Naive thymus-derived CD4-positive, alpha-beta T cell (primary cell): ENCODE results near the gene LRRC45. TPM values are rescaled to one million over a fixed set of nuclear protein-coding genes. Genes with fewer than 3 reads are reported as not detected.

Experiments
- ATAC-seq: fragments of 150-1000 bp; cut with Tn5 transposase; 2 replicates; pipeline ENCODE4 v1.10.0; 2021; ENCODE audit warnings: mild to moderate bottlenecking, moderate library complexity
- CTCF ChIA-PET: fragments of 350-600 bp; sonication (Branson Sonifier 250); formaldehyde crosslinking; loops from one replicate; lab custom pipeline; 2021; ENCODE audit warnings: antibody characterized with exemption; lab: Charles Lee
- POLR2A ChIA-PET: fragments of 350-600 bp; sonication (Branson Sonifier 250); formaldehyde crosslinking; loops from one replicate; lab custom pipeline; 2021; ENCODE audit warnings: antibody characterized with exemption, inconsistent platforms; lab: Charles Lee
- DNase-seq, 9 donors: peaks; one replicate each; pipeline versions ENCODE4 v3.0.0 to v3.0.0-alpha.2; 2020 to 2022; ENCODE audit warnings: mixed read lengths in 1 of 9
- H3K27ac ChIP-seq: one replicate; pipeline ENCODE4 v1.7.0; 2013; ENCODE audit warnings: mild to moderate bottlenecking, low read depth, low read length, moderate library complexity
- H3K27me3 ChIP-seq, 2 donors: one replicate each; pipeline ENCODE4 v1.7.0; 2013; ENCODE audit warnings: low read length in 2 of 2, mild to moderate bottlenecking in 2 of 2, moderate library complexity in 2 of 2; ENCODE audit not compliant: control insufficient read depth in 2 of 2, insufficient read depth in 2 of 2
- H3K36me3 ChIP-seq, 3 experiments: 1 replicate in 2 of 3; 2 replicates in 1 of 3; pipeline ENCODE4 v1.7.0; 2013; ENCODE audit warnings: low read length in 3 of 3, mild to moderate bottlenecking in 3 of 3, moderate library complexity in 1 of 3; ENCODE audit not compliant: insufficient read depth in 3 of 3, control insufficient read depth in 2 of 3
- H3K4me1 ChIP-seq, 2 donors: one replicate each; pipeline ENCODE4 v1.7.0; 2013; ENCODE audit warnings: low read length in 2 of 2, mild to moderate bottlenecking in 2 of 2, moderate library complexity in 1 of 2; ENCODE audit not compliant: control insufficient read depth in 2 of 2, insufficient read depth in 2 of 2
- H3K4me3 ChIP-seq: 2 replicates; pipeline ENCODE4 v1.7.0; 2013; ENCODE audit warnings: mild to moderate bottlenecking, low read length
- H3K9me3 ChIP-seq, 3 experiments: 1 replicate in 2 of 3; 2 replicates in 1 of 3; pipeline ENCODE4 v1.7.0; 2013; ENCODE audit warnings: low read length in 3 of 3; ENCODE audit not compliant: control insufficient read depth in 2 of 3
- H3K27ac Mint-ChIP-seq, 9 donors: one replicate each; pipeline ENCODE4 v1.8.0; 2020 to 2022; ENCODE audit warnings: mixed read lengths in 9 of 9, mild to moderate bottlenecking in 8 of 9, moderate library complexity in 5 of 9, inconsistent platforms in 2 of 9
- H3K27me3 Mint-ChIP-seq, 5 donors: one replicate each; pipeline ENCODE4 v1.8.0; 2021 to 2022; ENCODE audit warnings: mixed read lengths in 5 of 5, mild to moderate bottlenecking in 1 of 5
- H3K36me3 Mint-ChIP-seq, 5 donors: one replicate each; pipeline ENCODE4 v1.8.0; 2020 to 2022; ENCODE audit warnings: mixed read lengths in 5 of 5, mild to moderate bottlenecking in 3 of 5, inconsistent platforms in 1 of 5
- H3K4me1 Mint-ChIP-seq, 7 donors: one replicate each; pipeline ENCODE4 v1.8.0; 2020 to 2022; ENCODE audit warnings: mixed read lengths in 7 of 7, mild to moderate bottlenecking in 3 of 7, inconsistent platforms in 1 of 7
- H3K4me3 Mint-ChIP-seq, 10 donors: one replicate each; pipeline ENCODE4 v1.8.0; 2020 to 2022; ENCODE audit warnings: mild to moderate bottlenecking in 10 of 10, mixed read lengths in 10 of 10, moderate library complexity in 6 of 10, inconsistent platforms in 2 of 10
- H3K9me3 Mint-ChIP-seq, 11 donors: one replicate each; pipeline ENCODE4 v1.8.0; 2020 to 2022; ENCODE audit warnings: mixed read lengths in 11 of 11, mild to moderate bottlenecking in 4 of 11, inconsistent platforms in 1 of 11, moderate library complexity in 1 of 11
- intact Hi-C, 2 donors: fragments of 100-400 bp; cut with micrococcal nuclease; formaldehyde crosslinking; loops; one replicate each; pipeline ENCODE4 v1.15.1; 2023
- polyA plus RNA-seq, 2 donors: library from polyadenylated mRNA; unstranded; fragments of 300-500 nt; fragmentation: Illumina TruSeq; gene quantifications; one replicate each; pipeline ENCODE4 v1.2.3, GENCODE V29; 2021
- total RNA-seq, 6 experiments: library from RNA in 5 of 6; stranded (reverse) in 5 of 6; gene quantifications; 1 replicate in 5 of 6; 2 replicates in 1 of 6; pipeline ENCODE4 v1.2.3 and lab custom pipeline; 2021 to 2026

The LRRC45 gene
- total and polyA plus RNA-seq, 7 experiments from 2014 or later = 4.1 to 39.1 (median 12.0) TPM

- no peaks in the 10 kb centered on the region for H3K9me3 Mint-ChIP-seq
- Histone ChIP-seq H3K27me3 (no peaks in the 10 kb centered on the region), H3K27ac (no peak overlapping the region), H3K4me1 (peaks cover 18 to 31% of the 10 kb centered on the region in 2 donors), H3K4me3 (no peak overlapping the region), H3K9me3 (no peaks in the 10 kb centered on the region), H3K36me3 (peaks cover 0 to 67% (median 14%) of the 10 kb centered on the region in 3 experiments)
- peak overlapping the region in 5 of 10 donors; percentile 9 to 79 (median 51) for H3K4me3 Mint-ChIP-seq
- peaks cover 0 to 5% (median 0%) of the 10 kb centered on the region in 5 donors for H3K36me3 Mint-ChIP-seq
- H3K27ac Mint-ChIP-seq = peak overlapping the region in 2 of 9 donors; percentile 9 to 21
- ChIA-PET POLR2A (interaction anchor here (1.9 to 7.7 kb wide), 2 partner anchors 11 to 44 kb away, joined by 5 to 54 read pairs; partner anchors contain the start of gene DUS1L), CTCF (no interaction called here)
- ATAC-seq (no peak), DNase-seq (peak in 1 of 9 donors; percentile 9)
- peaks cover 0 to 28% (median 12%) of the 10 kb centered on the region in 7 donors for H3K4me1 Mint-ChIP-seq
- intact Hi-C loops = no loop called here
- H3K27me3 Mint-ChIP-seq = no peaks in the 10 kb centered on the region
Measured at GRCh38 chr17:82054351-82055022, 31.4 kb downstream of the LRRC45 start.

- H3K36me3 ChIP-seq = peaks cover 0 to 68% (median 16%) of the 10 kb centered on the region in 3 experiments
- H3K9me3 ChIP-seq = no peaks in the 10 kb centered on the region
- H3K4me3 ChIP-seq = no peak overlapping the region
- CTCF ChIA-PET = no interaction called here
- Mint-ChIP-seq H3K4me1 (peaks cover 0 to 21% (median 10%) of the 10 kb centered on the region in 7 donors), H3K27me3 (no peaks in the 10 kb centered on the region), H3K36me3 (peaks cover 0 to 9% (median 0%) of the 10 kb centered on the region in 5 donors), H3K27ac (peak overlapping the region in 1 of 9 donors; percentile 33), H3K9me3 (no peaks in the 10 kb centered on the region), H3K4me3 (peak overlapping the region in 4 of 10 donors; percentile 9 to 66 (median 32))
- no peaks in the 10 kb centered on the region for H3K27me3 ChIP-seq
- intact Hi-C loops = no loop called here
- peaks cover 18 to 29% of the 10 kb centered on the region in 2 donors for H3K4me1 ChIP-seq
- H3K27ac ChIP-seq = no peak overlapping the region
- ATAC-seq (no peak), DNase-seq (peak in 1 of 9 donors; percentile 8)
- POLR2A ChIA-PET = interaction anchor here (1.9 to 7.7 kb wide), 2 partner anchors 10 to 43 kb away, joined by 5 to 54 read pairs; partner anchors contain the start of gene DUS1L
Measured at GRCh38 chr17:82055023-82055964, 32.2 kb downstream of the LRRC45 start.

- Histone ChIP-seq H3K27ac (no peak overlapping the region), H3K4me1 (peaks cover 13 to 21% of the 10 kb centered on the region in 2 donors), H3K36me3 (peaks cover 0 to 75% (median 16%) of the 10 kb centered on the region in 3 experiments), H3K27me3 (no peaks in the 10 kb centered on the region), H3K9me3 (no peaks in the 10 kb centered on the region), H3K4me3 (no peak overlapping the region)
- no peaks in the 10 kb centered on the region for H3K9me3 Mint-ChIP-seq
- CTCF ChIA-PET = no interaction called here
- intact Hi-C loops = no loop called here
- H3K27me3 Mint-ChIP-seq = no peaks in the 10 kb centered on the region
- H3K4me3 Mint-ChIP-seq = no peak overlapping the region
- peaks cover 0 to 9% (median 0%) of the 10 kb centered on the region in 5 donors for H3K36me3 Mint-ChIP-seq
- no peak overlapping the region for H3K27ac Mint-ChIP-seq
- ATAC-seq (no peak), DNase-seq (no peak)
- peaks cover 0 to 15% (median 4%) of the 10 kb centered on the region in 7 donors for H3K4me1 Mint-ChIP-seq
- POLR2A ChIA-PET = interaction anchor here (1.1 to 7.7 kb wide), 2 partner anchors 9 to 20 kb away, joined by 3 to 54 read pairs; partner anchors contain the start of gene DUS1L
Measured at GRCh38 chr17:82055965-82056728, 33.0 kb downstream of the LRRC45 start.

- ATAC-seq (no peak), DNase-seq (no peak)
- H3K27me3 ChIP-seq = no peaks in the 10 kb centered on the region
- Mint-ChIP-seq H3K4me1 (peaks cover 0 to 15% (median 4%) of the 10 kb centered on the region in 7 donors), H3K27ac (no peak overlapping the region), H3K9me3 (no peaks in the 10 kb centered on the region), H3K4me3 (no peak overlapping the region), H3K27me3 (no peaks in the 10 kb centered on the region), H3K36me3 (peaks cover 0 to 9% (median 0%) of the 10 kb centered on the region in 5 donors)
- intact Hi-C loops = no loop called here
- H3K27ac ChIP-seq = no peak overlapping the region
- H3K4me1 ChIP-seq = peaks cover 13 to 21% of the 10 kb centered on the region in 2 donors
- peaks cover 0 to 81% (median 16%) of the 10 kb centered on the region in 3 experiments for H3K36me3 ChIP-seq
- ChIA-PET CTCF (no interaction called here), POLR2A (interaction anchor here (1.1 kb wide), 1 partner anchor 21 kb away, joined by 3 read pairs; no protein-coding TSS in a partner anchor)
- H3K4me3 ChIP-seq = no peak overlapping the region
- no peaks in the 10 kb centered on the region for H3K9me3 ChIP-seq
Measured at GRCh38 chr17:82056729-82057621, 33.9 kb downstream of the LRRC45 start.

- no peak overlapping the region for H3K27ac Mint-ChIP-seq
Measured at GRCh38 chr17:82058230-82058854, 35.2 kb downstream of the LRRC45 start.

More at GRCh38 chr17:82058230-82058854, 35.2 kb downstream of the LRRC45 start:
- peaks cover 0 to 9% (median 0%) of the 10 kb centered on the region in 5 donors for H3K36me3 Mint-ChIP-seq
- H3K4me1 Mint-ChIP-seq = peaks cover 0 to 6% (median 0%) of the 10 kb centered on the region in 7 donors
- H3K9me3 Mint-ChIP-seq = no peaks in the 10 kb centered on the region
- POLR2A ChIA-PET = no interaction called here
- H3K27me3 ChIP-seq = no peaks in the 10 kb centered on the region
- H3K27me3 Mint-ChIP-seq = no peaks in the 10 kb centered on the region
- CTCF ChIA-PET = no interaction called here
- DNase-seq (no peak), ATAC-seq (no peak)
- peaks cover 1 to 11% of the 10 kb centered on the region in 2 donors for H3K4me1 ChIP-seq
- no peak overlapping the region for H3K27ac ChIP-seq
- no peak overlapping the region for H3K4me3 Mint-ChIP-seq
- intact Hi-C loops = no loop called here
- no peak overlapping the region for H3K4me3 ChIP-seq
- peaks cover 0 to 93% (median 16%) of the 10 kb centered on the region in 3 experiments for H3K36me3 ChIP-seq
- H3K9me3 ChIP-seq = no peaks in the 10 kb centered on the region
